H1 (cell line): ENCODE measurements around the gene FCAMR. TPM values are rescaled to one million over a fixed set of nuclear protein-coding genes. Genes with fewer than 3 reads are reported as not detected.

Experiments used
- ATF3 ChIP-seq: IDR thresholded peaks from 2 replicates; pipeline ENCODE4 v1.6.1; 2011; ENCODE audit warnings: low read depth, mild to moderate bottlenecking, low read length; ENCODE audit not compliant: insufficient read depth
- CEBPB ChIP-seq: IDR thresholded peaks from 2 replicates; pipeline ENCODE4 v1.6.1; 2012; ENCODE audit warnings: low read depth, low read length
- FOSL1 ChIP-seq: IDR thresholded peaks from 2 replicates; pipeline ENCODE4 v1.6.1; 2011; ENCODE audit warnings: mild to moderate bottlenecking, low read depth, low read length, moderate library complexity; ENCODE audit not compliant: insufficient read depth
- KDM4A ChIP-seq: IDR thresholded peaks from one replicate; pipeline ENCODE4 v1.7.1; 2012; ENCODE audit warnings: low read depth, mild to moderate bottlenecking, moderate library complexity, low read length, inconsistent platforms; ENCODE audit not compliant: severe bottlenecking
- POLR2AphosphoS5 ChIP-seq: IDR thresholded peaks from 2 replicates; pipeline ENCODE4 v1.6.1; 2011; ENCODE audit warnings: low read depth, low read length
- SP2 ChIP-seq: IDR thresholded peaks from 2 replicates; pipeline ENCODE4 v1.6.1; 2012; ENCODE audit warnings: mild to moderate bottlenecking, low read length, inconsistent platforms
- polyA plus RNA-seq, 7 experiments: library from polyadenylated mRNA; depleted of rRNA in 3 of 7; stranded (reverse) in 5 of 7; unstranded in 2 of 7; fragments of >200 nt in 5 of 7; fragments of 200-250 nt in 2 of 7; gene quantifications; 1 replicate in 5 of 7; 2 replicates in 1 of 7; 4 replicates in 1 of 7; pipeline versions ENCODE4 v1.2.1 to v1.2.3, GENCODE V29; 2011 to 2013; ENCODE audit warnings: missing spikeins in 2 of 7, mixed read lengths in 2 of 7
- total RNA-seq: library from RNA; stranded (reverse); fragmentation: NEBNext Ultra II Directional; extraction: Animal tissue kit (Norgen Biotek cat#: 25700); gene quantifications from 2 replicates; pipeline ENCODE4 v1.2.1, GENCODE V29; 2021

Gene FCAMR
- total and polyA plus RNA-seq, 2 of the 8 experiments (the other 6 are each of a cell fraction or from before 2014, with no cell fraction given), result not detected

GRCh38 chr1:206970446-206970845 is at the start of gene FCAMR (continued):
- no peak for TF ChIP-seq POLR2AphosphoS5
- no peak for TF ChIP-seq CEBPB
- no peak for TF ChIP-seq SP2
- TF ChIP-seq FOSL1, result no peak
- TF ChIP-seq KDM4A, result no peak
- TF ChIP-seq ATF3, result no peak
